Muscle layer of duodenum (tissue), 2 donors: ENCODE data around the gene XKR8.

ENCODE experiments used
- H3K27ac ChIP-seq: one replicate; pipeline ENCODE4 v1.7.0; 2013; ENCODE audit warnings: mild to moderate bottlenecking, low read length
- H3K27me3 ChIP-seq: one replicate; pipeline ENCODE4 v1.7.0; 2013; ENCODE audit warnings: low read depth, mild to moderate bottlenecking, control low read depth, low read length
- H3K36me3 ChIP-seq, 2 donors: one replicate each; pipeline ENCODE4 v1.7.0; 2013; ENCODE audit warnings: low read length in 2 of 2, control low read depth in 1 of 2, mild to moderate bottlenecking in 1 of 2; ENCODE audit not compliant: insufficient read depth in 2 of 2, control insufficient read depth in 1 of 2
- H3K4me1 ChIP-seq, 2 donors: one replicate each; pipeline ENCODE4 v1.7.0; 2013; ENCODE audit warnings: low read length in 2 of 2, mild to moderate bottlenecking in 2 of 2, control low read depth in 1 of 2, moderate library complexity in 1 of 2; ENCODE audit not compliant: insufficient read depth in 2 of 2, control insufficient read depth in 1 of 2
- H3K4me3 ChIP-seq, 2 donors: one replicate each; pipeline ENCODE4 v1.7.0; 2013; ENCODE audit warnings: low read length in 2 of 2, low read depth in 1 of 2, mild to moderate bottlenecking in 1 of 2
- H3K9me3 ChIP-seq, 2 donors: one replicate each; pipeline ENCODE4 v1.7.0; 2013; ENCODE audit warnings: low read length in 2 of 2, control low read depth in 1 of 2, mild to moderate bottlenecking in 1 of 2; ENCODE audit not compliant: control insufficient read depth in 1 of 2
- donor health status: healthy.

Gene XKR8

GRCh38 chr1:27957655-27958054 is 2.1 kb upstream of the XKR8 start:
- no peaks in the 10 kb centered on the region for H3K27me3 ChIP-seq
- no peak overlapping the region for H3K4me3 ChIP-seq
- no peak overlapping the region for H3K27ac ChIP-seq
- H3K4me1 ChIP-seq: peaks cover 4 to 17% of the 10 kb centered on the region in 2 donors
- no peaks in the 10 kb centered on the region for H3K36me3 ChIP-seq
- no peaks in the 10 kb centered on the region for H3K9me3 ChIP-seq

GRCh38 chr1:27958513-27958912 is 1.3 kb upstream of the XKR8 start:
- H3K4me3 ChIP-seq: no peak overlapping the region
- H3K9me3 ChIP-seq: no peaks in the 10 kb centered on the region
- H3K27ac ChIP-seq: no peak overlapping the region
- H3K27me3 ChIP-seq: no peaks in the 10 kb centered on the region
- peaks cover 0 to 2% of the 10 kb centered on the region in 2 donors for H3K36me3 ChIP-seq
- H3K4me1 ChIP-seq: peaks cover 4 to 17% of the 10 kb centered on the region in 2 donors

GRCh38 chr1:27960762-27961645 is 1.2 kb downstream of the XKR8 start:
- Histone ChIP-seq H3K9me3 (no peaks in the 10 kb centered on the region), H3K27me3 (no peaks in the 10 kb centered on the region), H3K36me3 (peaks cover 3 to 27% of the 10 kb centered on the region in 2 donors), H3K4me3 (peak overlapping the region; percentile 76 to 85), H3K27ac (peak overlapping the region; percentile 84), H3K4me1 (peaks cover 4 to 17% of the 10 kb centered on the region in 2 donors)

- Histone ChIP-seq H3K4me3 (peak overlapping the region in 1 of 2 donors; percentile 76), H3K27me3 (no peaks in the 10 kb centered on the region), H3K4me1 (peaks cover 4 to 17% of the 10 kb centered on the region in 2 donors), H3K27ac (no peak overlapping the region), H3K9me3 (no peaks in the 10 kb centered on the region), H3K36me3 (peaks cover 3 to 33% of the 10 kb centered on the region in 2 donors)
Observed at GRCh38 chr1:27961646-27962221, 2.0 kb downstream of the XKR8 start.

GRCh38 chr1:27963393-27963792 is 3.6 kb downstream of the XKR8 start:
- H3K36me3 ChIP-seq: peaks cover 3 to 50% of the 10 kb centered on the region in 2 donors

GRCh38 chr1:27966402-27967105 is 6.8 kb downstream of the XKR8 start:
- Histone ChIP-seq H3K4me3 (no peak overlapping the region), H3K36me3 (peaks cover 3 to 51% of the 10 kb centered on the region in 2 donors), H3K27ac (no peak overlapping the region), H3K27me3 (no peaks in the 10 kb centered on the region), H3K4me1 (peaks cover 2 to 4% of the 10 kb centered on the region in 2 donors), H3K9me3 (no peaks in the 10 kb centered on the region)

More at GRCh38 chr1:27963393-27963792, 3.6 kb downstream of the XKR8 start:
- Histone ChIP-seq H3K9me3 (no peaks in the 10 kb centered on the region), H3K27ac (no peak overlapping the region), H3K4me1 (peaks cover 4 to 17% of the 10 kb centered on the region in 2 donors), H3K27me3 (no peaks in the 10 kb centered on the region), H3K4me3 (no peak overlapping the region)

- Histone ChIP-seq H3K4me3 (no peak overlapping the region), H3K27ac (no peak overlapping the region), H3K27me3 (no peaks in the 10 kb centered on the region), H3K9me3 (no peaks in the 10 kb centered on the region), H3K4me1 (peaks cover 5 to 7% of the 10 kb centered on the region in 2 donors), H3K36me3 (peaks cover 3 to 51% of the 10 kb centered on the region in 2 donors)
Observed at GRCh38 chr1:27967106-27967883, 7.5 kb downstream of the XKR8 start.

- Histone ChIP-seq H3K9me3 (no peaks in the 10 kb centered on the region), H3K36me3 (peaks cover 8 to 53% of the 10 kb centered on the region in 2 donors), H3K4me1 (peaks cover 5 to 7% of the 10 kb centered on the region in 2 donors), H3K27me3 (no peaks in the 10 kb centered on the region), H3K4me3 (no peak overlapping the region), H3K27ac (no peak overlapping the region)
Observed at GRCh38 chr1:27967884-27968466, 8.2 kb downstream of the XKR8 start.

GRCh38 chr1:27968692-27969091 is 8.9 kb downstream of the XKR8 start:
- H3K4me1 ChIP-seq: peaks cover 5 to 7% of the 10 kb centered on the region in 2 donors
- no peak overlapping the region for H3K27ac ChIP-seq
- H3K27me3 ChIP-seq: no peaks in the 10 kb centered on the region
- peaks cover 9 to 56% of the 10 kb centered on the region in 2 donors for H3K36me3 ChIP-seq
- no peaks in the 10 kb centered on the region for H3K9me3 ChIP-seq
- H3K4me3 ChIP-seq: no peak overlapping the region

GRCh38 chr1:27970401-27970800 is 10.6 kb downstream of the XKR8 start:
- H3K4me1 ChIP-seq: peaks cover 5 to 7% of the 10 kb centered on the region in 2 donors
- peak overlapping the region; percentile 4 for H3K27ac ChIP-seq
- H3K36me3 ChIP-seq: peaks cover 16 to 47% of the 10 kb centered on the region in 2 donors

More at GRCh38 chr1:27970401-27970800, 10.6 kb downstream of the XKR8 start:
- Histone ChIP-seq H3K9me3 (no peaks in the 10 kb centered on the region), H3K27me3 (no peaks in the 10 kb centered on the region), H3K4me3 (no peak overlapping the region)
